Neural crest cell (in vitro differentiated cells): ENCODE results near the gene ITSN2. TPM values are rescaled to one million over a fixed set of nuclear protein-coding genes. Genes with fewer than 3 reads are reported as not detected.
"Not testable (repeated sequence)": the region's sequence is repeated elsewhere in the genome, so short reads cannot be mapped to it uniquely, and the experiment has no call there.

Source experiments
- DNase-seq: peaks from one replicate; pipeline ENCODE4 v3.0.0; 2021; ENCODE audit warnings: low read depth, mixed read lengths, low spot score
- H3K27ac Mint-ChIP-seq: one replicate; pipeline ENCODE4 v1.8.0; 2021; ENCODE audit warnings: mild to moderate bottlenecking, mixed read lengths; ENCODE audit not compliant: unreplicated experiment
- H3K27me3 Mint-ChIP-seq: 2 replicates; pipeline ENCODE4 v1.8.0; 2021; ENCODE audit warnings: low read depth, mild to moderate bottlenecking, mixed read lengths
- H3K36me3 Mint-ChIP-seq: 2 replicates; pipeline ENCODE4 v1.8.0; 2021; ENCODE audit warnings: low read depth, mild to moderate bottlenecking, mixed read lengths
- H3K4me1 Mint-ChIP-seq: 2 replicates; pipeline ENCODE4 v1.8.0; 2021; ENCODE audit warnings: mixed read lengths
- H3K4me3 Mint-ChIP-seq: one replicate; pipeline ENCODE4 v1.8.0; 2021; ENCODE audit warnings: mild to moderate bottlenecking, mixed read lengths
- H3K9me3 Mint-ChIP-seq: 2 replicates; pipeline ENCODE4 v1.8.0; 2021; ENCODE audit warnings: mixed read lengths
- total RNA-seq: library from RNA; stranded (reverse); gene quantifications from 2 replicates; pipeline ENCODE4 v1.2.1, GENCODE V29; 2021
- TF ChIP-seq, protein P1 (sequence below): fragments of 200-600 bp; sonication (generic); conservative IDR thresholded peaks from 2 replicates; pipeline ENCODE4 v1.5.0; 2021; ENCODE audit warnings: antibody characterized with exemption, mild to moderate bottlenecking

ITSN2 gene
- total RNA-seq, 1 donor from 2014 or later = 13.6 TPM

GRCh38 chr2:24339856-24340262 lies 20.5 kb downstream of the ITSN2 start:
- Mint-ChIP-seq H3K4me1 (peaks cover 4% of the 10 kb centered on the region), H3K27ac (no peak overlapping the region)

GRCh38 chr2:24339098-24339497 lies 21.2 kb downstream of the ITSN2 start:
- H3K4me1 Mint-ChIP-seq, H3K27ac Mint-ChIP-seq, H3K9me3 Mint-ChIP-seq, H3K4me3 Mint-ChIP-seq, DNase-seq, H3K27me3 Mint-ChIP-seq, H3K36me3 Mint-ChIP-seq: not testable (repeated sequence)

More at GRCh38 chr2:24339856-24340262, 20.5 kb downstream of the ITSN2 start:
- Mint-ChIP-seq H3K4me3 (no peak overlapping the region), H3K9me3 (no peaks in the 10 kb centered on the region), H3K36me3 (no peaks in the 10 kb centered on the region), H3K27me3 (no peaks in the 10 kb centered on the region)
- TF ChIP-seq, protein P1, sequence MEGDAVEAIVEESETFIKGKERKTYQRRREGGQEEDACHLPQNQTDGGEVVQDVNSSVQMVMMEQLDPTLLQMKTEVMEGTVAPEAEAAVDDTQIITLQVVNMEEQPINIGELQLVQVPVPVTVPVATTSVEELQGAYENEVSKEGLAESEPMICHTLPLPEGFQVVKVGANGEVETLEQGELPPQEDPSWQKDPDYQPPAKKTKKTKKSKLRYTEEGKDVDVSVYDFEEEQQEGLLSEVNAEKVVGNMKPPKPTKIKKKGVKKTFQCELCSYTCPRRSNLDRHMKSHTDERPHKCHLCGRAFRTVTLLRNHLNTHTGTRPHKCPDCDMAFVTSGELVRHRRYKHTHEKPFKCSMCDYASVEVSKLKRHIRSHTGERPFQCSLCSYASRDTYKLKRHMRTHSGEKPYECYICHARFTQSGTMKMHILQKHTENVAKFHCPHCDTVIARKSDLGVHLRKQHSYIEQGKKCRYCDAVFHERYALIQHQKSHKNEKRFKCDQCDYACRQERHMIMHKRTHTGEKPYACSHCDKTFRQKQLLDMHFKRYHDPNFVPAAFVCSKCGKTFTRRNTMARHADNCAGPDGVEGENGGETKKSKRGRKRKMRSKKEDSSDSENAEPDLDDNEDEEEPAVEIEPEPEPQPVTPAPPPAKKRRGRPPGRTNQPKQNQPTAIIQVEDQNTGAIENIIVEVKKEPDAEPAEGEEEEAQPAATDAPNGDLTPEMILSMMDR = no peak
- no peak for DNase-seq

- peaks cover 4% of the 10 kb centered on the region for H3K4me1 Mint-ChIP-seq
- TF ChIP-seq, protein P1 = no peak
- DNase-seq = no peak
- H3K27me3 Mint-ChIP-seq = no peaks in the 10 kb centered on the region
- no peaks in the 10 kb centered on the region for H3K9me3 Mint-ChIP-seq
- no peaks in the 10 kb centered on the region for H3K36me3 Mint-ChIP-seq
- H3K27ac Mint-ChIP-seq = no peak overlapping the region
- H3K4me3 Mint-ChIP-seq = no peak overlapping the region
Observed at GRCh38 chr2:24337890-24338289, 22.4 kb downstream of the ITSN2 start.

GRCh38 chr2:24336811-24337210 lies 23.5 kb downstream of the ITSN2 start:
- Mint-ChIP-seq H3K27me3 (no peaks in the 10 kb centered on the region), H3K27ac (no peak overlapping the region), H3K36me3 (no peaks in the 10 kb centered on the region), H3K4me1 (no peaks in the 10 kb centered on the region), H3K4me3 (no peak overlapping the region), H3K9me3 (no peaks in the 10 kb centered on the region)
- TF ChIP-seq, protein P1 = no peak
- no peak for DNase-seq

- Mint-ChIP-seq H3K36me3 (no peaks in the 10 kb centered on the region), H3K9me3 (no peaks in the 10 kb centered on the region), H3K27ac (no peak overlapping the region), H3K4me3 (no peak overlapping the region), H3K27me3 (no peaks in the 10 kb centered on the region), H3K4me1 (no peaks in the 10 kb centered on the region)
- TF ChIP-seq, protein P1 = no peak
- no peak for DNase-seq
Observed at GRCh38 chr2:24334245-24334633, 26.1 kb downstream of the ITSN2 start.

GRCh38 chr2:24332791-24333540 lies 27.4 kb downstream of the ITSN2 start:
- Mint-ChIP-seq H3K4me1 (no peaks in the 10 kb centered on the region), H3K27me3 (no peaks in the 10 kb centered on the region), H3K9me3 (no peaks in the 10 kb centered on the region), H3K36me3 (no peaks in the 10 kb centered on the region), H3K4me3 (no peak overlapping the region), H3K27ac (no peak overlapping the region)
- TF ChIP-seq, protein P1 = no peak
- no peak for DNase-seq
